Esophagus muscularis mucosa (tissue), 3 donors: ENCODE measurements around the gene IFT27.

ENCODE experiments used
- EP300 ChIP-seq: sonication (generic); formaldehyde crosslinking; IDR thresholded peaks from one replicate; pipeline ENCODE4 v1.6.1; 2017; ENCODE audit warnings: antibody characterized with exemption
- TF ChIP-seq, protein P1 (sequence below), 3 experiments: fragments of 200-600 bp in 2 of 3; fragments of 450-650 bp in 1 of 3; sonication (generic) in 2 of 3; IDR thresholded peaks; one replicate each; pipeline ENCODE4 v1.5.1; 2017 to 2019; ENCODE audit warnings: antibody characterized with exemption in 3 of 3, mild to moderate bottlenecking in 2 of 3, moderate library complexity in 1 of 3

DNA sequence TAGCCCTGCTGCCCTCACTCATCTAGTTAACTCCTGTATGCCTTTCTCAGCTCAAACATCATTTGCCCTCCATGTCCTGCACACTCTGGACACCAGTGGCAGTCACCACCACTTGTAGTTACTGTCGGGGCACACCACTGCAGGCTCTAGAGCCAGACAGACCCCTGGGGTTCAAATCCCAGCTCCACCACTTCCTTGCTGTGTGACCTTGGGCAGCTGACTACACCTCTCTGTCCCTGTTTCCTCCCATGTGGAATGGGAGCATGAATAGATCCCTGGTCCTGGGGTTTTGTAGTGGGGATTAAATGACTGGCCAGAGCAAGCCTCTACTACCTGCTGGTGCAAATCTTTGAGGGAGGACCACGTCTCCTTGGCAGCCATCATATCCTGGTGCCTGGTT, 7.8 kb upstream of the IFT27 start:
- no peak for TF ChIP-seq EP300
- TF ChIP-seq, protein P1, sequence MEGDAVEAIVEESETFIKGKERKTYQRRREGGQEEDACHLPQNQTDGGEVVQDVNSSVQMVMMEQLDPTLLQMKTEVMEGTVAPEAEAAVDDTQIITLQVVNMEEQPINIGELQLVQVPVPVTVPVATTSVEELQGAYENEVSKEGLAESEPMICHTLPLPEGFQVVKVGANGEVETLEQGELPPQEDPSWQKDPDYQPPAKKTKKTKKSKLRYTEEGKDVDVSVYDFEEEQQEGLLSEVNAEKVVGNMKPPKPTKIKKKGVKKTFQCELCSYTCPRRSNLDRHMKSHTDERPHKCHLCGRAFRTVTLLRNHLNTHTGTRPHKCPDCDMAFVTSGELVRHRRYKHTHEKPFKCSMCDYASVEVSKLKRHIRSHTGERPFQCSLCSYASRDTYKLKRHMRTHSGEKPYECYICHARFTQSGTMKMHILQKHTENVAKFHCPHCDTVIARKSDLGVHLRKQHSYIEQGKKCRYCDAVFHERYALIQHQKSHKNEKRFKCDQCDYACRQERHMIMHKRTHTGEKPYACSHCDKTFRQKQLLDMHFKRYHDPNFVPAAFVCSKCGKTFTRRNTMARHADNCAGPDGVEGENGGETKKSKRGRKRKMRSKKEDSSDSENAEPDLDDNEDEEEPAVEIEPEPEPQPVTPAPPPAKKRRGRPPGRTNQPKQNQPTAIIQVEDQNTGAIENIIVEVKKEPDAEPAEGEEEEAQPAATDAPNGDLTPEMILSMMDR (IDR thresholded peaks at IDR 0.05), result no peak
